Kidney epithelial cell (primary cell): ENCODE results near the gene PHF21B. TPM values are rescaled to one million over a fixed set of nuclear protein-coding genes. Genes with fewer than 3 reads are reported as not detected.

ENCODE experiments used
- DNase-seq: peaks from one replicate; pipeline ENCODE4 v3.0.0-alpha.2; 2010; ENCODE audit warnings: low read depth
- H3K27me3 ChIP-seq: 2 replicates; pipeline ENCODE4 v1.6.0; 2011; ENCODE audit warnings: low read length; ENCODE audit not compliant: control insufficient read depth, insufficient read depth
- H3K36me3 ChIP-seq: 2 replicates; pipeline ENCODE4 v1.5.1; 2011; ENCODE audit warnings: low read length; ENCODE audit not compliant: control insufficient read depth, insufficient read depth
- H3K4me3 ChIP-seq: 2 replicates; pipeline ENCODE4 v1.5.1; 2011; ENCODE audit warnings: low read depth, mild to moderate bottlenecking, control low read depth, low read length
- CTCF ChIP-seq: IDR thresholded peaks from 2 replicates; pipeline ENCODE4 v1.5.1; 2011; ENCODE audit warnings: mild to moderate bottlenecking, moderate library complexity, low read length, control low read depth, inconsistent platforms; ENCODE audit not compliant: insufficient read depth, poor library complexity, severe bottlenecking
- total RNA-seq: library from RNA; depleted of rRNA; stranded (reverse); fragments of >200 nt; gene quantifications from 2 replicates; pipeline ENCODE4 v1.2.3, GENCODE V29; 2015

Gene PHF21B
- total RNA-seq, 1 donor from 2014 or later: 1.5 TPM

- Histone ChIP-seq H3K27me3 (peaks cover 21% of the 10 kb centered on the region), H3K36me3 (no peaks in the 10 kb centered on the region), H3K4me3 (no peak overlapping the region)
- TF ChIP-seq CTCF: no peak
- no peak for DNase-seq
Observed at GRCh38 chr22:44944883-44945601, 64.8 kb downstream of the PHF21B start.

GRCh38 chr22:44943701-44944324, 66.0 kb downstream of the PHF21B start:
- Histone ChIP-seq H3K36me3 (no peaks in the 10 kb centered on the region), H3K4me3 (no peak overlapping the region), H3K27me3 (peaks cover 21% of the 10 kb centered on the region)
- TF ChIP-seq CTCF: no peak
- no peak for DNase-seq

GRCh38 chr22:44942979-44943700, 66.7 kb downstream of the PHF21B start:
- H3K4me3 ChIP-seq: no peak overlapping the region
- peaks cover 21% of the 10 kb centered on the region for H3K27me3 ChIP-seq
- no peak for DNase-seq
- no peak for TF ChIP-seq CTCF
- no peaks in the 10 kb centered on the region for H3K36me3 ChIP-seq

GRCh38 chr22:44942056-44942455, 67.7 kb downstream of the PHF21B start:
- no peaks in the 10 kb centered on the region for H3K36me3 ChIP-seq
- H3K27me3 ChIP-seq: peaks cover 21% of the 10 kb centered on the region
- no peak for TF ChIP-seq CTCF
- H3K4me3 ChIP-seq: no peak overlapping the region
- DNase-seq: no peak

- DNase-seq: no peak
- H3K27me3 ChIP-seq: peaks cover 21% of the 10 kb centered on the region
- no peak for TF ChIP-seq CTCF
Observed at GRCh38 chr22:44941207-44941606, 68.6 kb downstream of the PHF21B start.

More at GRCh38 chr22:44941207-44941606, 68.6 kb downstream of the PHF21B start:
- Histone ChIP-seq H3K4me3 (no peak overlapping the region), H3K36me3 (no peaks in the 10 kb centered on the region)
